ENCODE measurements around the gene BLVRB. TPM values are rescaled to one million over a fixed set of nuclear protein-coding genes. Genes with fewer than 3 reads are reported as not detected.
"Not testable (repeated sequence)": the region's sequence is repeated elsewhere in the genome, so short reads cannot be mapped to it uniquely, and the experiment has no call there.

Gene BLVRB
- total RNA-seq, 1 experiment from 2014 or later, result 327 TPM

DNA sequence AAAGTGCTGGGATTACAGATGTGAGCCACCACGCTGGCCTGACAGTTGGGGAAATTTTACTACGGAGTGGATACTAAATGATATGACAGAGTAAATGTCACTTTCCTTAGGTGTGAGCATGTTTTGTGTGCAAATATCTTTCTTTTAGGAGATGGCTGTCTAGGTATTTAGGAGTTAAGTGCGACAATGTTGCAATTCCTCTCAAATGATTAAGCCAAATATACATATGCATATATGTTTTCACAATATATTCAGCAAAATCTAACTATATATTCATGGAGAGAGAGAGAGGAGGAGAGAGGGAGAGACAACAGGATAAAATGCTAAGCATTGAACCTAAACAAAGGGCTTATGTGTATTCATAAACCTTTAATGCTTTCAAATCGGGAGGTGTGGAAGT is 16.0 kb downstream of the BLVRB start:
- DNase-seq (ENCODE audit: low spot score), result no peak

DNA sequence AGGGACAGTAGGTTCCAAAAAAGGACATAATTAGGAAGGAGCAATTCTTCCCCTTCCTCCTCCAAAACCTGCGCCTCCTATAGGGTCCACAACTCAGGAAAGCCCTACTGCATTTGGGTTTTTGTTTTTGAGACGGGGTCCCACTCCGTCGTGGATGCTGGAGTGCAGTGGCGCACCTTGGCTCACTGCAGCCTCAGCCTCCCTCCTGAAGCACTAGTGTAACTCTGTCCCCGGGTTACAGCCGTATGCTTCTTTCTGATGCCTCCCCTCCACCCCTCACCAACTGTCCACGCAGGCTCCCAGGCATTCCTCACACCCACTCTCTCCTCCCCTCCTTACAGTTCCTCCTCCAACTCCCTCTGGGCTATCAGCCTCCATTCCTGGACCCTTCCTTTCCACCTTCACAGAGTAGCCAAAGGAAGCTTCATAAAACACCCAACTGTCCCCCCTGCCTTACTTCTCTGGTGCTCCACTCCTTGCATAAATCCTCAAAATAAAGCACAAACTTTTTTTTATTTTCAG is 19.2 kb downstream of the BLVRB start:
- no peak for DNase-seq (ENCODE audit: low spot score)

DNA sequence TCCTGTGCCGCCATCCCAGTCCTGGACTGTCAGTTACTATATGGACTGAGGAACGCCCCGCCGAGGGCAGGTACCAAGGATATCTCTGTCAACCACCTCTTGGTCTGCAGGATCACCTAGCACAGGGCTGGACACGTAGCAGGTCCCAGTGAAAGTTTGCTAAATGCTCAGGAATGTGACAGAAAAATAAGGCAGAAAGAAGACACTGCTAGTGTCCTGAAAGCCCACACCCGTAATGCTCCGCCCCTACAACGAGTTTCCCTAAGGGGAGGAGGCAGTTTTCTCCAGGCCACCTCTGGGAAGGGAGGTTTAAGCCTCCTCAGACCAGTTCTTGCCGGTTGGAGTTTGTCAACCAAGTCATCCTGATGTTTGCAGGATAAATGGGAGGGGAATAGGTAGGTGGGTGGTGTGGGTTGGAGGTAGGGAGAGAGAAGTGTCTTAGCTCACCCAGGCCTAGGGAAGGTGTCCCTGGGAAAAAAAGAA is 19.7 kb downstream of the BLVRB start:
- peak; percentile 47 for DNase-seq (ENCODE audit: low spot score)

DNA sequence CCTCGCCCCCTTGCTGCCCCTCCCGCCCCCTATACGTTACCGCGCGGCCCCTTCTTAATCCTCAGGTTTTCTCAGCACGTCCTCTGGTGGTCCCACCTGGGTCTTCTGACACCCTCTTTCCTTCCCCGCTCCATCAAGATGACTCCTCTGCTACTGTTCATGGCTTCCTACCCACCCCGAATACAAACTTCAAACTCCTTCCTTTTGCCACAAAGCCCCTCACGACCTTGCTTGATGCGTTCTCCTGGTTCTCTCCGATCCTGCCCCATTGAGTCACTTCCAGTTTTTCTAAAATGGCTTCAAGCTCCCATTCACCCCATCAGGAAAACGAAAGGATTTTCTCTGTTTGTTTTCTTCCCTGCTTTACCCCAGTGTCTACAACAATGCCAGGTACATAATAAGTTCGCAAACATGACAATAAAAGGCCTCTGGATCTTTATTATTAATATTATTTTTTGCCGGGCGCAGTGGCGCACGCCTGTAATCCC is 20.7 kb downstream of the BLVRB start:
- DNase-seq (ENCODE audit: low spot score), result no peak

DNA sequence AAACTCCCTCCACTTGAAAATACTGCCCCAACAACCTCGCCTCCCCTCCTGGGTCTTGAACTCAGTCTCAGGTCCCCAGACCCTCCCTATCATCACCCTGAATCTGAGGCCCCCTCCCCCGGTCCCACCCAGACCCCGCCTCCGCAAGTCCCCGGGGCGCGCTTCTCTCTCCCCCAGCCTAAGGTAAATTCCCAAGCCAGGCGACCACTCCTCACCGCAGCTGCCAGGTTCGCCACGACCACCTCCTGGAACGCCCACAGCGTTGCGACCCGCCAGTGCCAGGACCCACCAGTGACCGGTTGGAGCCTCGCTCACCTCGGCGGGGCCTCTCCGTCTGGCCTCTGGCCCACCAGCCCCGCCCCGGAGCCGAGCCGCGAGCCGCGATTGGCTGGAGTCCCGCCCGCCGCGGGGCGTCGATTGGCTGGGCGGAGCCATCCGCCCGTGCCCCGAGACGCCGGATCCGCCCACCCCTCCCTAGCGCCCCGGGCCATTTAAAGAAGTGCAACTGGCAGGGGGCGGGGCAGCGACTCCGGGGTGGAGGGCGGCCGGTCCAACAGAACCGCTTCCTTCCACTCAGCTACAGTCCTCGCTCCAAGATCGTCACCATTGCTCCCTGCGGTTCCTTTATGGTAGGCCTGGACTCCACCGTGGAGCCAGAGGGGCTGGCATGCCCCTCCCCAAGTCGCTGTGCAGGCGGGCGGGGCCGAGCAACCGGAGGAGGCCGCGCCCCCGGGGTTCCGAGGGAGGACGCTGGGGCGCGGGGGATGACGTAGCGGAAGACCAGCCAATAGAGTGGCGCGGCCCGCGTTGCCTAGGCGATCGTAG is 21.3 kb downstream of the BLVRB start, which contains the start of gene SERTAD3:
Gene SERTAD3 (minus strand): TSS at position 336 of the 825 bp plus-strand sequence. CDS start 2,255 bp downstream, outside the sequence.
- DNase-seq (ENCODE audit: low spot score), result peak; percentile 94

DNA sequence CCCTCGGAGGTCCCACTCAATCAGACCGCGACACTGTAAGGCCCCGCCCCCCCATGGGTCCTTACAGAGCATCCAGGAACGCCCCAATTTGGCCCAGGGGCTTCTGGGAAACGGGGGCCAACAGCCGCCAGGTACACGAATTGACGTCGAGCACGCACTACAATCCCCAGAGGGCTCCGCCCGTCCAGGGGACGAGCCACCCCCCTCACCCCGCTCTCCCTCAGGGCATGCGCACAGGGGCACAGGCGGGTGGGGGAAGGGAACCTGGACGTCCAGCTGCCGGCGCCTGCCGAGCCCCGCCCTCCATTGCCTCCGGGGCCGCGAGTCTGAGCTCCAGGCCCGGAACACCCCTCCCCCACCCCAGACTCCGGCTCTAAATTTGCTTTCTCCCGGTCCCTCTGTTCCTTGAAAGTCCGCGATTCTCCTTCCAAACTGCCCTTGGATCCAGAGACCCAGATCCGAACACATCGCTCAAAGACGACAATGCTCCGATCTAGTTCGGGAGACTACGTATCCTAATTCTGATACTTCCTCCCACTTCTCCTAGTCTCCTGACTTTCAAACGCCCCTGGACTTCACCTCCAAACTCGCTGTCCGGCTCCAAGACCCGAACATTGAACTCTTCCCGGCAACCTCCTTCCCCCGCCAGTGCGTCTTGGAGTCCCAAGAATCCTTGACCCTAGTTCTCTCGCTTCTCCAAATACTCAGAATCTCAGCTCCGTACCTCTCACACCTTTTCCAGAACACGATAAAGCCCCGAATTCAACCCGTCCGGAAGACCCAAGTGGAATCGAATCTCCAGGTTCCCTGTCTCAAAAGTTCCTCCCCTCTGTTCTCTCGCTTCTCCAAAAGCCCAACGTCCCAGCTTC is 22.2 kb downstream of the BLVRB start:
- peak; percentile 99 for DNase-seq (ENCODE audit: low spot score)

DNA sequence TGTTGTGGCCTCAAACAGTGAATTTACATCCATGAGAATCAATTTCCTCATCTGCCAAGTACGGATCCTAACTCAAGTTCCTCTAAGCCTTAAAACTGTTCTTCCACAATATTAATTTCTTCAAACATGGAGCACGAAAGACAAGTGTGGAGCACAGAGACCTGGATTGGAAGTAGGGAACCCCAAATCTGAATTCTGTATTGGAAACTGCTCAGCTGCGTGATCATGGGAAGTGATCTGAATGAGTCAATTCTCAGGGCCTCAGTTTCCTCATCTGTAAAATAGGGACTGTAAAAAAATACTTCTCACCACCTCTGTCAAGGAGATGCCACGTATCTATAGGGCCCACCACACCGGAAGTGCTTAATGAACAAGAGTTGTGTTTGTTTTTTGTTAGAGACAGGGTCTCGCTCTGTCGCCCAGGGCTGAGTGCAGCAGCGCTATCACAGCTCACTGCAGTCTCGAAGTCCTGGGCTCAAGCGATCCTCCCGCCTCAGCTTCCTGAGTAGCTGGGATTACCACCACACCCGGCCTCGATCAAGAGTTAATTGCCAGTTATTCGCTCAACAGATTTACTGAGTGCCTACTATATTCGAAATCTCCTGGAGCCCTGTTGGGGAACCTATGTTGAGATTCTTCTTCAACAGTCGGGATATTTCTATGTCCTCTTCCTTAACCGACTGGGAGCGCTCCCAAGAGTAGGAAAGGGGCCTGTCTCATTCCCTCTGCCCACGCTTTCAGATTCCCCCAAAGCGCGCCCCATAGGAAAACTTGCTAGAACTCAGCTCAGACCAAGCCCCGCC is 23.0 kb downstream of the BLVRB start:
- DNase-seq (ENCODE audit: low spot score), result no peak

DNA sequence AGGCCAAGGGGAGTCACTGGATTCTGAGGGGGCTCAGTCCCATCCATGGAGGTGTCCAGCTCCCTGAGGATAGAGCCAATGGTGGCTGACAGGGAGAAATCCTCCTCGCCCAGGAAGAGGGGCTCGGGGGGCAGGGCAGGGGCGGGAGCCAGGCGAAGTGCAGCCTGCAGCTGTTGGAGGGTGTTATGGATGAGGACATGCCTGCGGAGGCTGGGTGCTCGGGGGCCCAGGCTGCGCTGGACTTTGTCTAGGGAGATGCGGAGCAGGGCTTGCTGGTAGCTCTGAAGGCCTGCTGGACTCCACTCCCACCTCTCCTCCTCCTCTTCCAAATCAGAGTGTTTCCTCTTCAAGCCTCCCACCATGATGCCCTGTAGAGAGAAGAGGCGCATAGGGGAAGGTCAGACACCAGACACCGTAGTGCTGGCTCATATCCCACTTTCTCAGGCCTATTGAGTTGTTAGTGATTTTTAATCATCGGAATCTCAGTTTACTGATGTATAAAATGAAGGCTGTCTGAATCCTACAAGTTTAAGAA is 23.8 kb downstream of the BLVRB start:
- DNase-seq (ENCODE audit: low spot score), result no peak

DNA sequence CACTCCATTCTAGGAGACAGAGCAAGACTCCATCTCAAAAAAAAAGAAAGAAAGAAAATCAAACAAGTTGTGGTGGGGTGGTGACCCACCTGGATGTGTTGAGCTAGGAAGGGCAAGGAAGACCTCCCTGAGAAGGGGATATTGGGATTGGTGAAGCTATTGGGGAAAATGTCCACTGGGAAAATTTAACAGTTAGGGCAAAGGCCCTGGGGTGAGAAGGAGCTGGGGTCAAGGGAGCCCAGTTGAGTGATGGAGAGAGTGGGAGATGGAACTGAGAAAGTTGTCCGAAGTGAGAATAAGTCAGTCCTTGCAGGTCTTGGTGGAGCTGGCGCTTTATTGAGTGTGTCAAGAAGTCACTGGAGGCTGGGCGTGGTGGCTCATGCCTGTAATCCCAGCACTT is 27.3 kb downstream of the BLVRB start:
- no peak for DNase-seq (ENCODE audit: low spot score)

DNA sequence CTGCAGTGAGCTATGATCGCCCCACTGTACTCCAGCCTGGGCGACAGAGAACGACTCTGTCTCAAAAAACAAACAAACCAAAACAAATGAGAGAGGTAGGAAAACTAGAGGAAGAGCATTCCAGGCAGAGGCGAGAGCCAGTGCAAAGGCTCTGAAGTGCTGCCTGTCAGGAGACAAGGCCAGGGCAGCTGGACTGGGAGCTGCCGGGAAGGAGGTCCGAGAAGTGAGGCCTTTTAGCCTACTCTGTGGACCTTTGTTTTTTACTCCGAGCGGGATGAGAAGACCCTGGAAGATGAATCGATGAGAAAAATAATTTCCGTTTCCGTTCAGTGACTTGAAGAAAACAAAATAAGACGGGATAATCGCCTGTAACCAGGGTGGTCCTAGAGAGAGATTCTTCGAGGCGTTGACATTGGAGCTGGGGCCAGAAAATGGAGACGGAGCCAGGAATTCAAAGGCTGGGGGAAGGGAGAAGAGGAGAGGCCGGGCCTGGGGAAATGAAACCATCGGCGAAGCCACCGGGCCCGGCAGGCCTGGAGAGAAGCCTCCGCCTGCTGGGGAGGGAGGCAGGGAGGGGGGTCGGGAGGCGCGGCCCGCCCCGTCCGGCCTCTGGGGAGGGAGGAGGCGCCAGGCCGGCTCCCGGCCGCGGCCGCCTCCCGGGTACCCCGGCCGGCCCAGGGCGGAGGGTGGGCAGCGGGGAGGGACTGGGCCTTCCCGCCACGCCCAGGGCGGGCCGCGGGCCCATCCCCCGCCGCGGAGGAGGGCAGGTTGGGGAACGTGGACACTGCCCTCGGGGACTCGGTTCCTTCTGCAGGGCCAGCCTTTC is 31.9 kb downstream of the BLVRB start:
- peak; percentile 87 for DNase-seq (ENCODE audit: low spot score)

DNA sequence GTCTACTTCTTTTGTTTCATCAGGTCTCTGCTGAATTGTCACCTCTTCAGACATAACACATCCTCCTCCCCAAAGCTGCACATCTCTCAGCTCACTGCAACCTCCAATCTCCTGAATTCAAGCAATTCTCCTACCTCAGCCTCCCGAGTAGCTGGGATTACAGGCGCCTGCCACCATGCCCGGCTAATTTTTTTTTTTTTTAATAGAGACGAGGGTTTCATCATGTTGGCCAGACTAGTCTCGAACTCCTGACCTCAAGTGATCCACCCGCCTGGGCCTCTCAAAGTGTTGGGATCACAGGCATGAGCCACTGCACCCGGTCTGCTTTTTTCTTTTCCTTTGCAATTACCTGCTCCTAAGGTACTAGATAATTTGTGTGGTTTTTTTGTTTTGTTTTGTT is 32.8 kb downstream of the BLVRB start:
- not testable (repeated sequence) for DNase-seq (ENCODE audit: low spot score)

DNA sequence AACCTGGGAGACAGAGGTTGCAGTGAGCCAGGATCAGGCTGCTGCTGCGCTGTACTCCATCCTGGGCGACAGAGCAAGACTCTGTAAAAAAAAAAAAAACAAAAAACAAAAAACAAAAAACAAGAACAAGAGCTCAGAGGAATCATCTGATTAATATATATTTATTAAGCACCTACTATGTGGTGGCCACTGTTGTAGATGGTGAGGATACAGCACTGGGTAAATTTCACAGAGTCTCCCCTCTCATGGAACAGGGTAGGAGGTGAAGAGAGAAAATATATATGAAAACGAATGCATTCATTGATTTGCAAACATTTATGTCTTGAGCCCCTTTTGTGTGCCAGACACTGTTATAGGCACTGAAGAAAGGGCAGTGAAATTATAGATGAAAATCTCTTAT is 33.8 kb downstream of the BLVRB start:
- no peak for DNase-seq (ENCODE audit: low spot score)

DNA sequence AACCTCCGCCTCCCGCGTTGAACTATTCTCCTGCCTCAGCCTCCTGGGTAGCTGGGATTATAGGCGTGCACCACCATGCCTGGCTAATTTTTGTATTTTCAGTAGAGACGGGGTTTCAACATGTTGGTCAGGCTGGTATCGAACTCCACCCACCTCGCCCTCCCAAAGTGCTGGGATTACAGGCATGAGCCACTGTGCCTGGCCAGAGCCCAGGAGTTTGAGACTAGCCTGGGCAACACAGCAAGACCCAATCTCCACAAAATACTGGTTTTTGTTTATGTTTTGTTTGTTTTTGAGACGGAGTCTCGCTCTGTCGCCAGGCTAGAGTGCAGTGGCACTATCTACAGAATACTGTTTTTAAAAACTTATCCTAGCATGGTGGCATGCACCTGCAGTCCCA is 35.3 kb downstream of the BLVRB start:
- DNase-seq (ENCODE audit: low spot score), result not testable (repeated sequence)

DNA sequence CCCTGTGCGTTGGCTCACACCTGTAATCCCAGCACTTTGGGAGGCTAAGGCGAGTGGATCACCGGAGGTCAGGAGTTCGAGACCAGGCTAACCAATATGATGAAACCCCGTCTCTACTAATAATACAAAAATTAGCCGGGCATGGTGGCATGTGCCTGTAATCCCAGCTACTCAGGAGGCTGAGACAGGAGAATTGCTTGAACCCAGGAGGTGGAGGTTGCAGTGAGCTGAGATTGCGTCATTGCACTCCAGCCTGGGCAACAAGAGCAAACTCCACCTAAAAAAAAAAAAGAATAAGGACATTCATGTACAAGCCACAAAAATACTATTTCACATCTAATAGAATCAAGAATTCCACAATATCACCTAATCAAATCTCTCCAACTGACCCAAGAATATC is 37.3 kb downstream of the BLVRB start:
- not testable (repeated sequence) for DNase-seq (ENCODE audit: low spot score)

DNA sequence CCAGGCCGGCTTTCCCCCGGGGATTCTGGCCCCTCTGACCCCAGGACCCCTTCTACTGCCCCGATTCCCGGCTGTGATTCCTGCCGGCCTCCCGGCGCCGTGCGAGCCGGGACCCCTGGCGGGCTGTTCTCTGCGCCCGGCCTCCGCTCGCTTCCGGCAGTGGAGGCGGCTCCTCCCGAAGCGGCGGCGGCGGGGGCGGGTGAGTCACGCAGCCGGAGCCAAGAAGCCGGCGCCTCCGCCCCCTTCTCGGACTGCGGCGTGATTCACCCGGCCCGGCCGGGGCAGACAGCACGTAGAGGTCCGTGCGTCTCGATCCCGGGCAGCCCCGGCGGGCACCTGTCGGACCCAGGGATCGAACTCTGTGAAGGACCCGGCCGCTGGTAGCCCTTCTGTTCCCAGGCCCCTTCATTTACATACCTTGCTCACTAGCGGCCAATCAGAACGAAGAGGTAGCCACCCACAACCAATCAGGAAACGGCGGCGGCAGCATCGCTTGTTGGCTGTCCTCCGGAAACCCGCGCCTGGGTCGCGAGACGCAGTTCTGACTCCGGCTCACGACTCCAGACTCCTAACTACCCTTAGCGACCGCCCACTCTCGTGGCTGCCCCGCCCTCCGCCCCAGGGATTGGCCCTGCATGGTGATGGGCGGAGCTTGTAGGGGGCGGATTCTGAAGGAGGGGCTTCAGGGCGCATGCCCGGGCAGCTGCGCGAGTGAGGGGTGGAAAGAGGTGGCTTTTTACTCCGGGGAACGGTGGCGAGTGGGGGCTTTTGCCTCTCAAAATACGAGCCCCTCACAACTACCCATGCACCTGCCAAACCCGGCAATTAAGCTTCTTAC is 39.9 kb downstream of the BLVRB start, which contains the start of gene SERTAD1:
Gene SERTAD1 (minus strand): TSS at position 543 of the 838 bp plus-strand sequence. CDS start 2,446 bp downstream, outside the sequence.
- DNase-seq (ENCODE audit: low spot score), result peak; percentile 99

DNA sequence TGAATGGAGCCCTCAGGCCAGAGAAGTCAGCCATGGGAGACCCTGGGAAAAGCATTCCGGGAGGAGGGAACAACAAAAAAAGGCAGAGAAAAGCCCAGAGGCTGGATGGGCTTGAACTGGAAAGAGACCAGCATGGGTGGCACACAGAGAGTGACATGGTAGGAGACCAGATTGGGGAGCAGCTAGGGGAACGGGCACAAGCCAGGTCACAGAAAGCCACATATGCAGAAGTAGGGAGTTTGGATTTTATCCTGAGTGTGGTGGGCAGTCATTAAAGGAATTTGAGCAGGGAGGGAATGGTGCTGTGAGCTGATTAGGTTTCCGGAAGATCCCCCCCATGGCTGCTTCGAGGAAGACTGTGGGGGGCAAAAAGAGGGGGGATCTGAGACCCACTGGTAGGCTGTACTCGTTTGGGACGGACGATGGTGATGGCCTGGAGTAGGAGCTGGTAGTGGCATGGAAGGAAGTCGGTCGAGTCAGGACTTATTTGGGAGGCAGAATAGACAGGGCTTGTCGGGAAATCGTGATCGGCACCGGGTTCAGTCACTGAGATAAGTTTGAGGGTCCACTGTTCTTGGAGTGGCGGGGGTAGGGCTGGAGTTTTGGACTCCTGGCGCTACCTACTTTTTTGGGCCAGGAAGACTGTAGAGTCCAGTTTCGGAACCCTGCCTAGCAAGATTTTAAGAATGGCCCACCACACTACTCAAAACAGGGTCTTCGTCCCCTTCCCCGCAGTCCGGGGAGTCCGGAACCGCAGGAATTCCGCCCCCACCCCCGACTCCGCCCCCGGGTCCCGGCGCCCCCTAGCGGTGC is 40.7 kb downstream of the BLVRB start:
- no peak for DNase-seq (ENCODE audit: low spot score)

DNA sequence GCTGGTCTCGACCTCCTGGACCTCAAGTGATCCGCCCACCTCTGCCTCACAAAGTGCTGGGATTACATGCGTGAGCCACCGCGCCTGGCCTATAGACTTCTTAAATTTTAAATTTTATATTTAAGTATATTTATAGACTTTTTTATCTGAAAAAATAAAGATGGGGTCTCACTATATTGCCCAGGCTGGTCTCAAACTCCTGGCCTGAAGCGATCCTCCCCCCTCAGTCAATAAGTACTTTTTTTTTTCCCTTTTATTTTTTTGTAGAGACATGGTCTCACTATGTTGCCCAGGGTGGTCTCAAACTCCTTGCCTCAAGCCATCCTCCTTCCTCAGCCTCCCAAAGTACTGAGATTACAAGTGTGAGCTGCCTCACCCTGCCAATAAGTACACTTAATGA is 41.6 kb downstream of the BLVRB start:
- no peak for DNase-seq (ENCODE audit: low spot score)

Measured in A172 (cell line).